Fibroblast of mammary gland (primary cell): ENCODE results near the gene SLC32A1.

Experiments used
- DNase-seq: peaks from one replicate; pipeline ENCODE4 v3.0.0-alpha.2; 2010; ENCODE audit warnings: low read depth
- H3K4me3 ChIP-seq: 2 replicates; pipeline ENCODE4 v1.5.1; 2011; ENCODE audit warnings: low read depth, mild to moderate bottlenecking, low read length, moderate library complexity; ENCODE audit not compliant: control insufficient read depth
- TF ChIP-seq, protein P1 (sequence below): conservative IDR thresholded peaks from 2 replicates; pipeline ENCODE4 v1.5.1; 2011; ENCODE audit warnings: low read depth, low read length, inconsistent platforms; ENCODE audit not compliant: control insufficient read depth, insufficient read depth

SLC32A1 gene

DNA sequence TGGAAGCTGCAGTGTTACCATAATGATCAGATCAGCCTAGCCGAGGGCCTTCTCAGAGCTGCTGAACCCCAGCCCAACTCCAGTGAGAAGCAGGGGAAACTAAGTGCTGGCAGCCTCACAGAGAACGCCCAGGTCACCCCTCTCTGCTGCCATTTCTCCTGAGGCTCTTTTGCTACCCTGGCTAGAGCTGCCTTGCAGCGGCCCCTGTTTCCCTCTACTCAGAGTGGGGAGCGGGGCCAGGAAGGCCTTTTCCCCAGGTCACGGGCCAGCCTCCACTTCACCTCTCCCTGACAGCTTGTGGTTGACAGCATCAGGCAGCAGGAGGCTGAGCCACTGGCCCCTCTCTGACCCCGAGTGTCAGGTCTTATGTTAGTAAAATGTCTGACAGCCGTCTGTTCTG, 46.7 kb downstream of the SLC32A1 start:
- H3K4me3 ChIP-seq = no peak overlapping the region
- DNase-seq = no peak
- TF ChIP-seq, protein P1, sequence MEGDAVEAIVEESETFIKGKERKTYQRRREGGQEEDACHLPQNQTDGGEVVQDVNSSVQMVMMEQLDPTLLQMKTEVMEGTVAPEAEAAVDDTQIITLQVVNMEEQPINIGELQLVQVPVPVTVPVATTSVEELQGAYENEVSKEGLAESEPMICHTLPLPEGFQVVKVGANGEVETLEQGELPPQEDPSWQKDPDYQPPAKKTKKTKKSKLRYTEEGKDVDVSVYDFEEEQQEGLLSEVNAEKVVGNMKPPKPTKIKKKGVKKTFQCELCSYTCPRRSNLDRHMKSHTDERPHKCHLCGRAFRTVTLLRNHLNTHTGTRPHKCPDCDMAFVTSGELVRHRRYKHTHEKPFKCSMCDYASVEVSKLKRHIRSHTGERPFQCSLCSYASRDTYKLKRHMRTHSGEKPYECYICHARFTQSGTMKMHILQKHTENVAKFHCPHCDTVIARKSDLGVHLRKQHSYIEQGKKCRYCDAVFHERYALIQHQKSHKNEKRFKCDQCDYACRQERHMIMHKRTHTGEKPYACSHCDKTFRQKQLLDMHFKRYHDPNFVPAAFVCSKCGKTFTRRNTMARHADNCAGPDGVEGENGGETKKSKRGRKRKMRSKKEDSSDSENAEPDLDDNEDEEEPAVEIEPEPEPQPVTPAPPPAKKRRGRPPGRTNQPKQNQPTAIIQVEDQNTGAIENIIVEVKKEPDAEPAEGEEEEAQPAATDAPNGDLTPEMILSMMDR = no peak

DNA sequence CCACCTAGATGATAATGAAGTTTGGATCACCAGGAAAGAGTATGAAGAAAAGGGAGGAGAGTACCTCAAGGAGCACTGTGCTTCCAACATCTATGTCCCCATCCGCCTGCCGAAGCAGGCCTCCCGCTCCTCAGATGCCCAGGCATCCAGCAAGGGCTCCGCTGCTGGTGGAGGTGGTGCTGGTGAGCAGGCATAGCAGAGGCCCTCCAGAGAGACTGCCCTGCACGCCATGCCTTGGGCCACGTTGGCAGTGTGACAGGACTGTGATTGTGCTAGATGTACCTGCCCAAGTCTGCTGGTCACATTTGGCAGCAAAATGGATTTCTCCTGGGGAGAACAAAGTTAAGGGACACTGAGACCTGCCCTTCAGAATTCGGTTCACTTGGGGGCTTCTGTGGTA, 47.3 kb downstream of the SLC32A1 start:
- H3K4me3 ChIP-seq = no peak overlapping the region
- TF ChIP-seq, protein P1 = no peak
- no peak for DNase-seq

DNA sequence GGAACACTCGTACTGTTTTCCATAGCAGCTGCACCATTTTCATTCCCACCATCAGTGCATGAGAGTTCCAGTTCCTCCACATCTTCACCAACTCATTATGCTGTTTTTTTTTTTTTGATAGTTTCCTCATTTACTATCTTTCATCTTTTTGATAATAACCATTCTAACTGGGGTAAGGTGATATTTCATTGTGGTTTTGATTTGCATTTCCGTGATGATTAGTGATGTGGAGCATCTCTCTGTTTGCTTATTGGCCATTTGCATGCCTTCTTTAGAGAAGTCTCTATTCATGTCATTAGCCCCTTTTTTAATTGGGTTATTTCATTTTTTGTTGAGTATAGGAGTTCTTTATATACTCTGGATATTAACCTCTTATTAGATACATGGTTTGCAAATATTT, 49.9 kb downstream of the SLC32A1 start:
- no peak for DNase-seq
- H3K4me3 ChIP-seq = no peak overlapping the region
- TF ChIP-seq, protein P1 = no peak

DNA sequence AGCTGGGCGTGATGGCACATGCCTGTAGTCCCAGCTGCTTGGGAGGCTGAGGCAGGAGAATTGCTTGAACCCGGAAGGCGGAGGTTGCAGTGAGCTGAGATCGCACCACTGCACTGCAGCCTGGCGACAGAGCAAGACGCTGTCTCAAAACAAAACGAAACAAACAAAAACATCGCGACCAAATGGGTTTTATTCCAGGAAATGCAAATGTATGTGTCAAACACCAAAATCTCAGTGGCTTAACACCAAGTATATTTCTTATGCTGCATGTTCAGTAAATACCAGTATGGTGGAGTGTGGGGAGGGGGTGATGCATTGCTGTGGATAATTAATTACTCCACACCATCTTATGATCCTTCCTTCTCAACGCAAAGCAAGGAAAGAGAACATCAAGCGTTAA, 52.1 kb downstream of the SLC32A1 start:
- H3K4me3 ChIP-seq = no peak overlapping the region
- no peak for DNase-seq
- TF ChIP-seq, protein P1 = no peak
